Hepatocyte (in vitro differentiated cells): ENCODE measurements around the gene GABBR2. TPM values are rescaled to one million over a fixed set of nuclear protein-coding genes. Genes with fewer than 3 reads are reported as not detected.

Experiments used
- DNase-seq: peaks from one replicate; pipeline ENCODE4 v3.0.0-alpha.2; 2016; ENCODE audit warnings: low spot score
- H2AFZ ChIP-seq: fragments of 200-600 bp; sonication (generic); 2 replicates; pipeline ENCODE4 v1.6.0; 2016; ENCODE audit warnings: antibody characterized with exemption, mild to moderate bottlenecking
- H3K27ac ChIP-seq: fragments of 200-600 bp; sonication (generic); 2 replicates; pipeline ENCODE4 v1.5.1; 2016; ENCODE audit warnings: mild to moderate bottlenecking
- H3K27me3 ChIP-seq: fragments of 200-600 bp; sonication (generic); 2 replicates; pipeline ENCODE4 v1.6.1; 2016
- H3K36me3 ChIP-seq: fragments of 200-600 bp; sonication (generic); replicated peaks from 2 replicates; pipeline ENCODE4 v1.5.1; 2016; ENCODE audit warnings: low read depth; ENCODE audit not compliant: insufficient read depth
- H3K4me1 ChIP-seq: fragments of 200-600 bp; sonication (generic); 2 replicates; pipeline ENCODE4 v1.5.1; 2016; ENCODE audit warnings: mild to moderate bottlenecking, moderate library complexity; ENCODE audit not compliant: insufficient read depth
- H3K4me2 ChIP-seq: fragments of 200-600 bp; sonication (generic); 2 replicates; pipeline ENCODE4 v1.6.0; 2016
- H3K4me3 ChIP-seq: fragments of 200-600 bp; sonication (generic); 2 replicates; pipeline ENCODE4 v1.5.1; 2016; ENCODE audit warnings: mild to moderate bottlenecking
- H3K79me2 ChIP-seq: fragments of 200-600 bp; sonication (generic); 2 replicates; pipeline ENCODE4 v1.6.0; 2017; ENCODE audit warnings: mild to moderate bottlenecking
- H3K9me2 ChIP-seq: fragments of 200-600 bp; sonication (generic); replicated peaks from 2 replicates; pipeline ENCODE4 v1.6.0; 2017; ENCODE audit warnings: mild to moderate bottlenecking; ENCODE audit not compliant: insufficient read depth
- H3K9me3 ChIP-seq: fragments of 200-600 bp; sonication (generic); 2 replicates; pipeline ENCODE4 v1.5.1; 2016; ENCODE audit warnings: low read depth, mild to moderate bottlenecking
- H4K20me1 ChIP-seq: fragments of 200-600 bp; sonication (generic); 2 replicates; pipeline ENCODE4 v1.6.0; 2016; ENCODE audit warnings: mild to moderate bottlenecking; ENCODE audit not compliant: insufficient read depth, poor library complexity, severe bottlenecking
- EZH2 ChIP-seq: fragments of 200-600 bp; sonication (generic); IDR thresholded peaks from 2 replicates; pipeline ENCODE4 v1.6.1; 2016; ENCODE audit warnings: antibody characterized with exemption, mild to moderate bottlenecking, borderline replicate concordance
- EZH2phosphoT487 ChIP-seq: fragments of 200-600 bp; sonication (generic); IDR thresholded peaks from one replicate; pipeline ENCODE4 v1.6.1; 2018; ENCODE audit warnings: antibody characterized with exemption, mild to moderate bottlenecking, low read depth, moderate library complexity; ENCODE audit not compliant: unreplicated experiment, severe bottlenecking
- WGBS: methylation state at CpG from one replicate; pipeline ENCODE4 v1.1.6; 2016; ENCODE audit warnings: low lambda C conversion rate; ENCODE audit errors: missing lambda C conversion rate; 5-methylcytosine and 5-hydroxymethylcytosine counted together
- polyA plus RNA-seq: library from polyadenylated mRNA; unstranded; fragments of >200 nt; fragmentation: Nextera tagmentation; extraction: Ambion mirVana; gene quantifications from 2 replicates; pipeline ENCODE4 v1.2.1, GENCODE V29; 2016
- total RNA-seq: library from RNA; depleted of rRNA; stranded (reverse); fragments of >200 nt; gene quantifications from 2 replicates; pipeline ENCODE4 v1.2.3, GENCODE V29; 2014
- TF ChIP-seq, protein P1 (sequence below): fragments of 200-600 bp; sonication (generic); IDR thresholded peaks from 2 replicates; pipeline ENCODE4 v1.5.1; 2016; ENCODE audit warnings: antibody characterized with exemption, mild to moderate bottlenecking; ENCODE audit not compliant: poor library complexity

Gene GABBR2
- total and polyA plus RNA-seq, 2 experiments from 2014 or later: 0.20 to 0.28 TPM

DNA sequence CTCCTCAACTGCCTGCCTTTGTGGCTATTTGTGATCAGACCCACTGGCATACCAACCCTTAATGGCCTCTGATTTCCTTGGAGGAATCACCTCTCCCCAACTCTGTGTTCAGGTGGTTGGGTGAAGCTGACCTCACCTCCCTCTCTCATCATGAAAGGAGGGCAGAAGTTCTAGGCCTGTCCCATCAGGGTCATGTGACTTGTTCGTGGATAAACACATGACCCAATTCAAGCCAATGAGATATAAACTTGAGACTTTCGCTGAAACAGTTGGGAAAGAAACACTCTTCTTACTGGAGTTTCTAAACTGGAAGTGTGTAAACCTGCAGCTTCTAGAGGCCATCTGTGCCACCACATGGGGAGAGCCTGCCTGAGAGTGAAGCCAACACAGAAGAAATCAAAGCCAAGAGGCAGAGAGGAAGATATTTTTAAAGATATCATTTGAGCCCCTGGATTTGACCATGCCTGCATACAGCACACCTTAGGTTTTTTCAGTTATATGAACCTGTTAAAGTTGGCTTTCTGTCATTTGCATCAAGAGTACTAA, 5.8 kb downstream of the GABBR2 start:
- H3K9me2 ChIP-seq: no peaks in the 10 kb centered on the region
- no peaks in the 10 kb centered on the region for H3K9me3 ChIP-seq
- H2AFZ ChIP-seq: no peak overlapping the region
- 78% methylated on average over 2 of the region's 2 CpGs for WGBS
- no peak overlapping the region for H3K27ac ChIP-seq
- no peaks in the 10 kb centered on the region for H3K36me3 ChIP-seq
- peaks cover 46% of the 10 kb centered on the region for H3K27me3 ChIP-seq
- no peak overlapping the region for H3K4me2 ChIP-seq
- DNase-seq: no peak
- no peaks in the 10 kb centered on the region for H3K79me2 ChIP-seq
- H4K20me1 ChIP-seq: no peaks in the 10 kb centered on the region
- no peak overlapping the region for H3K4me3 ChIP-seq
- H3K4me1 ChIP-seq: peaks cover 6% of the 10 kb centered on the region
- TF ChIP-seq EZH2phosphoT487 (no peak), EZH2 (no peak)
- TF ChIP-seq, protein P1, sequence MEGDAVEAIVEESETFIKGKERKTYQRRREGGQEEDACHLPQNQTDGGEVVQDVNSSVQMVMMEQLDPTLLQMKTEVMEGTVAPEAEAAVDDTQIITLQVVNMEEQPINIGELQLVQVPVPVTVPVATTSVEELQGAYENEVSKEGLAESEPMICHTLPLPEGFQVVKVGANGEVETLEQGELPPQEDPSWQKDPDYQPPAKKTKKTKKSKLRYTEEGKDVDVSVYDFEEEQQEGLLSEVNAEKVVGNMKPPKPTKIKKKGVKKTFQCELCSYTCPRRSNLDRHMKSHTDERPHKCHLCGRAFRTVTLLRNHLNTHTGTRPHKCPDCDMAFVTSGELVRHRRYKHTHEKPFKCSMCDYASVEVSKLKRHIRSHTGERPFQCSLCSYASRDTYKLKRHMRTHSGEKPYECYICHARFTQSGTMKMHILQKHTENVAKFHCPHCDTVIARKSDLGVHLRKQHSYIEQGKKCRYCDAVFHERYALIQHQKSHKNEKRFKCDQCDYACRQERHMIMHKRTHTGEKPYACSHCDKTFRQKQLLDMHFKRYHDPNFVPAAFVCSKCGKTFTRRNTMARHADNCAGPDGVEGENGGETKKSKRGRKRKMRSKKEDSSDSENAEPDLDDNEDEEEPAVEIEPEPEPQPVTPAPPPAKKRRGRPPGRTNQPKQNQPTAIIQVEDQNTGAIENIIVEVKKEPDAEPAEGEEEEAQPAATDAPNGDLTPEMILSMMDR: no peak

DNA sequence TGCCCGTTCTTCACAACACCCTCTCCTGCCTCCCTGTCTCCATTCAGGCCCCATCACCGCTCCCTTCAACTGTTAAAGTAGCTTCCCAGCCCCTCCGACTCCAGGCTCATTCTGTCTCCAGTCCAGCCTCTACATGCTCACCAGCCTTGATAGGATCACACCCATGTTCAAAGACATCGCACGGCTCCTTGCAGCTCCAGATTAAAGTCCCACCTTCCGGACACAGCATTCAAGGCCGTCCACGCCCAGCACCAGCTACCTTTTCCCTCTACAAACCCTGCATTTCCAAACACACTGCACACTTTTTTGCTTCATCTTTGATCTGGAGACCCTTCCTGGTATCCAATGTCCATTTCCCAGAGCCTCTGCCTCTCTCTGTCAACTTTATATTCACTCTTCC, 6.4 kb downstream of the GABBR2 start:
- Histone ChIP-seq H3K9me2 (no peaks in the 10 kb centered on the region), H3K27ac (no peak overlapping the region), H3K4me3 (no peak overlapping the region), H3K27me3 (peaks cover 40% of the 10 kb centered on the region), H4K20me1 (no peaks in the 10 kb centered on the region), H3K4me2 (no peak overlapping the region), H3K9me3 (no peaks in the 10 kb centered on the region), H3K36me3 (no peaks in the 10 kb centered on the region), H2AFZ (no peak overlapping the region), H3K4me1 (peaks cover under 1% of the 10 kb centered on the region), H3K79me2 (no peaks in the 10 kb centered on the region)
- DNase-seq: no peak
- WGBS: 87% methylated on average over 8 of the region's 8 CpGs
- TF ChIP-seq, protein P1: no peak
- TF ChIP-seq EZH2phosphoT487 (no peak), EZH2 (no peak)

DNA sequence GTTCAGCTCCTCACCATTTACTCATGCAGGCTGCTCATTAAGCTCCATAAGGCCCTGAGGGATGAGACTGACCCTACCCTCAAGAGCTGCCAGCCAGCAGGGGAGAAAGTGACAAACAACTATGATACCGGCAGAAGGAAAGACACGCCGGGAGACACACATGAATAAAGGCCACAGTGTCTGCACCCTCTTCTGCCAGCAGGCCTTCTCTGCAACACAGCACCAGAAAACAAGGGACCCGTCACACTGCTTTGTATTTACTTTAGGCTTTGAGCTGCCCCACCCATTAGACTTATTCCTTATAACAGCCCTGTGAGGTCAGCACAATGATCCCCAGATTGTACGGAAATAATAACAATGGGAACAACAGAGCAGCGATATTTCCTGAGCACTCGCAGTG, 7.2 kb downstream of the GABBR2 start:
- H3K79me2 ChIP-seq: no peaks in the 10 kb centered on the region
- TF ChIP-seq, protein P1: no peak
- TF ChIP-seq EZH2phosphoT487 (no peak), EZH2 (no peak)
- H2AFZ ChIP-seq: no peak overlapping the region
- peaks cover 34% of the 10 kb centered on the region for H3K27me3 ChIP-seq
- no peak for DNase-seq
- no peaks in the 10 kb centered on the region for H3K9me2 ChIP-seq
- H3K4me2 ChIP-seq: no peak overlapping the region
- H3K27ac ChIP-seq: no peak overlapping the region
- 83% methylated on average over 7 of the region's 7 CpGs for WGBS
- H3K36me3 ChIP-seq: no peaks in the 10 kb centered on the region
- H3K4me1 ChIP-seq: no peaks in the 10 kb centered on the region
- H3K4me3 ChIP-seq: no peak overlapping the region
- no peaks in the 10 kb centered on the region for H3K9me3 ChIP-seq
- no peaks in the 10 kb centered on the region for H4K20me1 ChIP-seq
